Activated T-helper 2 cell treated with anti-CD3 and anti-CD28 coated beads, Interferon-gamma antibody, Interleukin-2, Interleukin-4, amounts not matched to agents 10 μg/mL and 5 μg/mL and 100 μg/mL, durations not matched to agents 14 hours and 24 hours and 36 hours (primary cell): Measurements from ENCODE around the gene YKT6. TPM values are rescaled to one million over a fixed set of nuclear protein-coding genes. Genes with fewer than 3 reads are reported as not detected.
"Not testable (repeated sequence)": the region's sequence is repeated elsewhere in the genome, so short reads cannot be mapped to it uniquely, and the experiment has no call there.

Source experiments
- DNase-seq: peaks from one replicate; pipeline ENCODE4 v3.0.0; 2021; ENCODE audit warnings: low spot score
- H3K27ac Mint-ChIP-seq: one replicate; pipeline ENCODE4 v1.8.0; 2021; ENCODE audit warnings: mixed read lengths
- H3K27me3 Mint-ChIP-seq: one replicate; pipeline ENCODE4 v1.8.0; 2021; ENCODE audit warnings: low read depth, mixed read lengths
- H3K36me3 Mint-ChIP-seq: one replicate; pipeline ENCODE4 v1.8.0; 2021; ENCODE audit warnings: low read depth, mixed read lengths
- H3K4me1 Mint-ChIP-seq: one replicate; pipeline ENCODE4 v1.8.0; 2021; ENCODE audit warnings: low read depth, mixed read lengths
- H3K4me3 Mint-ChIP-seq: one replicate; pipeline ENCODE4 v1.8.0; 2021; ENCODE audit warnings: low read depth, mild to moderate bottlenecking, moderate library complexity, mixed read lengths
- H3K9me3 Mint-ChIP-seq: one replicate; pipeline ENCODE4 v1.8.0; 2021; ENCODE audit warnings: mixed read lengths
- intact Hi-C: fragments of 100-400 bp; cut with micrococcal nuclease; formaldehyde crosslinking; loops from one replicate; pipeline ENCODE4 v1.15.1; 2023
- total RNA-seq: library from RNA; stranded (reverse); gene quantifications from 2 replicates; pipeline ENCODE4 v1.2.3, GENCODE V29; 2022

Gene YKT6
- total RNA-seq, 1 donor from 2014 or later, result 73.1 TPM

- no peaks in the 10 kb centered on the region for H3K9me3 Mint-ChIP-seq
- intact Hi-C loops, result no loop called here
- DNase-seq, result no peak
These were observed 40.8 kb upstream of the YKT6 start for GRCh38 chr7:44159824-44160630.

GRCh38 chr7:44161371-44161770 lies 39.4 kb upstream of the YKT6 start:
- intact Hi-C loops, result no loop called here
- H3K4me1 Mint-ChIP-seq, result no peaks in the 10 kb centered on the region
- no peaks in the 10 kb centered on the region for H3K9me3 Mint-ChIP-seq
- peaks cover 14% of the 10 kb centered on the region for H3K27me3 Mint-ChIP-seq
- no peak for DNase-seq
- no peaks in the 10 kb centered on the region for H3K36me3 Mint-ChIP-seq
- H3K4me3 Mint-ChIP-seq, result no peak overlapping the region
- H3K27ac Mint-ChIP-seq, result no peak overlapping the region

More at GRCh38 chr7:44159824-44160630, 40.8 kb upstream of the YKT6 start:
- Mint-ChIP-seq H3K4me1 (no peaks in the 10 kb centered on the region), H3K27me3 (peaks cover 14% of the 10 kb centered on the region), H3K36me3 (no peaks in the 10 kb centered on the region), H3K27ac (no peak overlapping the region), H3K4me3 (no peak overlapping the region)

DNA sequence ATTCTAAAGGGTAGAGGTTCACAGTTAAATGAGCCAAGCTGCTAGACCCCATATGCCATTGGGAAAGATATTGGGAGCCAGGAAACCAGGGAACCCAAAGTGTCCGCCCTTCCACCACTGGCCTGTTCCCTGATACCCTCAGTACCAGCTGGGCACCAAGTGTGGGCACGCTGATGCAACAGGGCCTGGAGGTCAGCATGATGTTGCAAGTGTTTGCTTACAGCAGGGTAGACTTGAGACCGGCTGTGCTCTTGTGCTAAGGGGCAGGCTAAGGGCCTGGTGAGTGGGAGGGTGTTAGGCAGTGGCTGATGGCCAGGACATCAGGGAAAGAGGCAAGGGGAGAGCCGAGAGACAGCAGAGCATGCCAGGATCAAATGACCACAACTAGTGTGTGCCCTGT lies 38.6 kb upstream of the YKT6 start:
- Mint-ChIP-seq H3K36me3 (no peaks in the 10 kb centered on the region), H3K4me1 (no peaks in the 10 kb centered on the region), H3K9me3 (no peaks in the 10 kb centered on the region), H3K27me3 (peaks cover 14% of the 10 kb centered on the region), H3K27ac (no peak overlapping the region), H3K4me3 (no peak overlapping the region)
- intact Hi-C loops, result no loop called here
- DNase-seq, result no peak

- Mint-ChIP-seq H3K27me3 (peaks cover 14% of the 10 kb centered on the region), H3K9me3 (no peaks in the 10 kb centered on the region), H3K36me3 (no peaks in the 10 kb centered on the region), H3K4me3 (no peak overlapping the region), H3K27ac (no peak overlapping the region), H3K4me1 (peaks cover 5% of the 10 kb centered on the region)
- intact Hi-C loops, result no loop called here
- no peak for DNase-seq
These were observed 37.9 kb upstream of the YKT6 start for GRCh38 chr7:44162785-44163395.

GRCh38 chr7:44163591-44163990 lies 37.2 kb upstream of the YKT6 start:
- DNase-seq, result no peak
- Mint-ChIP-seq H3K36me3 (no peaks in the 10 kb centered on the region), H3K4me1 (peaks cover 6% of the 10 kb centered on the region), H3K4me3 (no peak overlapping the region), H3K27me3 (peaks cover 14% of the 10 kb centered on the region), H3K27ac (no peak overlapping the region), H3K9me3 (no peaks in the 10 kb centered on the region)
- intact Hi-C loops, result no loop called here

DNA sequence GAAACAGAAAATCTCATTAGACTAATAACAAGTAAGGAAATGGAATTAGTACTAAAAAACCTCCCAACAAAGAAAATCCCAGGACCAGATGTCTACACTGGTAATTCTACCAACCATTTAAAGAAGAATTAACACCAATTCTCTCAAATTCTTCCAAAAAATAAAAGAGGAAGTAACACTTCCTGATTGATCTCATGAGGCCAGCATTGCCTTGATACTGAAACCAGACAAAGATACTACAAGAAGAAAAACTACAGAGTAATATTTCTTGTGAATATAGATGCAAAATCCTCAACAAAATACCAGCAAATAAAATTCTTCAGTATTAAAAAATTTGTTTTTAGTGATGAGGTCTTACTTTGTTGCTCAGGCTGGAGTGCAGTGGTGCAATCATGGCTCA lies 32.9 kb upstream of the YKT6 start:
- Mint-ChIP-seq H3K36me3 (no peaks in the 10 kb centered on the region), H3K9me3 (no peaks in the 10 kb centered on the region), H3K27me3 (peaks cover 14% of the 10 kb centered on the region), H3K4me3 (no peak overlapping the region), H3K4me1 (peaks cover 6% of the 10 kb centered on the region), H3K27ac (no peak overlapping the region)
- intact Hi-C loops, result no loop called here
- DNase-seq, result no peak

DNA sequence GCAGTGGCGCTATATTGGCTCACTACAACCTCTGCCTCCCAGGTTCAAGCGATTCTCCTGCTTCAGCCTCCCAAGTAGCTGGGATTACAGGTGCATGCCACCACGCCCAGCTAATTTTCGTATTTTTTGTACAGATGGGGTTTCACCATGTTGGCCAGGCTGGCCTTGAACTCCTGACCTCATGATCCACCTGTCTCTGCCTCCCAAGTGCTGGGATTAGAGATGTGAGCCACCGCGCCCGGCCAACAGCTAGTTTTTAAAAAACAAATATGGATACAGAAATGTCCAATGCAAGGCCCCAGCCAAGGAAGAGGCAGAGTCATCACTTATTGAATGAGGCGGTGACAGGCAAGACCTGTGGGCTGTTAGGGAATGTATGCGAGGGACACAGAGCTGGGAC lies 28.9 kb upstream of the YKT6 start:
- H3K27me3 Mint-ChIP-seq, result peaks cover 17% of the 10 kb centered on the region
- intact Hi-C loops, H3K4me3 Mint-ChIP-seq, DNase-seq, H3K27ac Mint-ChIP-seq, H3K9me3 Mint-ChIP-seq, H3K4me1 Mint-ChIP-seq, H3K36me3 Mint-ChIP-seq: not testable (repeated sequence)

GRCh38 chr7:44172352-44172751 lies 28.4 kb upstream of the YKT6 start:
- no peak for DNase-seq
- Mint-ChIP-seq H3K4me3 (no peak overlapping the region), H3K4me1 (peaks cover 6% of the 10 kb centered on the region), H3K27me3 (peaks cover 17% of the 10 kb centered on the region), H3K27ac (no peak overlapping the region), H3K9me3 (no peaks in the 10 kb centered on the region), H3K36me3 (no peaks in the 10 kb centered on the region)
- intact Hi-C loops, result no loop called here

DNA sequence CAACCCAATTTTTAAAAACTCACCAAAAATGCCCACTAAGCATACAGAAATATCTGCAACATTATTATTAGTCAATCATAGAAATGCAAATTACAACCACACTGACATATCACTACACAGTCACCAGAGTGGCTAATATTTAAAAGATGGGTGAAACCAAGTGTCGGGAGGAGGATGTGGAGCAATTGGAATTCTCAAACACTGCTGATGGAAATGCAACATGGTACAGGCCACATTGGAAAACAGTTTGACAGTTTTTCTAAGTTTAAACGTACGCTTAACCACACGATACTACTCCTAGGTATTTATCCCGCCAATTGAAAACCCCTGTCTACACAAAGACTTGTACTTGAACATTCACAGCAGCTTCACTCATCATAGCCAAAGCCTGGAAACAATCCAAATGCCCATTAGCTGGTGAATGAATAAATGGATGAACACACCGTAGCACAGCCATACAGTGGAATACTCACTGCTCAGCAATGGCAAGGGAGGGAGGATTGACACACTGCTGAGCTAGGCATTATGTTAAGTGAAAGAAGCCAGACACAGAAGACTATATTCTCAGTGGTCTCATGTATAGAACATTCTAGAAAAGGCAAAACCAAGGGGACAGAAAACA lies 27.9 kb upstream of the YKT6 start:
- Mint-ChIP-seq H3K36me3 (no peaks in the 10 kb centered on the region), H3K27me3 (peaks cover 17% of the 10 kb centered on the region), H3K4me1 (peaks cover under 1% of the 10 kb centered on the region), H3K4me3 (no peak overlapping the region), H3K9me3 (no peaks in the 10 kb centered on the region), H3K27ac (no peak overlapping the region)
- DNase-seq, result no peak
- intact Hi-C loops, result no loop called here

DNA sequence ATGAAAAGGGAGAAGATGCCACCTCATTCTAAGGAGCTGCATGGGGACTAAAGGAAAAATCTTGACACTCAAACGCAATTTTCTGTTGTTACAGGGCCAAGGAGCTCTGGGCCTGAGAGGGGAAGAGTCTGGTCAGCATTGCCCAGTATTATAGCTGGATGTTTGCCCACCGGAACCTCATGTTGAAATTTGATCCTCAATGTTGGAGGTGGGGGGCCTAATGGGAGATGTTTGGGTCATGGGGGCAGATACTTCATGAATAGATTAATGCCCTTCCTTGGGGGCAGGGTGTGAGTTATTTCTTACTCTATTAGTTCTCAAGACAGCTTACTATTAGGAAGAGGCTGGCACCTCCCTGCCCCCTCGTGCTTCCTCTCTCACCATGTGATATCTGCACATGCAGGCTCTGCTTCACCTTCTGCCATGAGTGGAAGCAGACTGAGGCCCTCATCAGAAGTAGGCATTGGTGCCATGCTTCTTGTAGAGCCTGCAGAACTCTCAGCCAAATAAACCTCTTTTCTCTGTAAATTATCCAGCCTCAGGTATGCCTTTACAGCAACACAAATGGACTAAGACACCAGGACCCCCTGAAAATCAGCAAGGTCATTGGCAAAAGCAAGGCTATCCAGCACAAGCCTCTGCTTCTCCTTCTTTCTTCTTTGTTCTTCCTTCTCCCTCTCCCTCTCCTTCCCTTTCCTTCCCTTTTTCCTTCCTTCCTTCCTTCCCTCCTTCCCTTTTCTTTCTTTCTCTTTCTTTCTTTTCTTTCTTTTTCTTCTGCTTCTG lies 26.7 kb upstream of the YKT6 start:
- Mint-ChIP-seq H3K36me3 (no peaks in the 10 kb centered on the region), H3K27ac (no peak overlapping the region), H3K4me3 (no peak overlapping the region), H3K27me3 (peaks cover 13% of the 10 kb centered on the region), H3K9me3 (no peaks in the 10 kb centered on the region), H3K4me1 (no peaks in the 10 kb centered on the region)
- no peak for DNase-seq
- intact Hi-C loops, result no loop called here

DNA sequence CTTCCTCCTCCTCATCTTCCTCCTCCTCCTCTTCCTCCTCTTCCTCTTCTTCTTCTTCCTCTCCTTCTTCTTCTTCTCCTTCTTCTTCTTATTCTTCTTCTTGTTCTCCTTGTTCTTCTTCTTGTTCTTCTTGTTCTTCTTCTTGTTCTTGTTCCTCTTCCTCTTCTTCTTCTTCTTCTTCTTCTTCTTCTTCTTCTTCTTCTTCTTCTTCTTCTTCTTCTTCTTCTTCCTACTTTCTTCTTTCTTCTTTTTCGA lies 26.2 kb upstream of the YKT6 start:
- H3K36me3 Mint-ChIP-seq, H3K4me1 Mint-ChIP-seq, H3K27ac Mint-ChIP-seq, H3K4me3 Mint-ChIP-seq, DNase-seq, intact Hi-C loops, H3K9me3 Mint-ChIP-seq: not testable (repeated sequence)
- peaks cover 17% of the 10 kb centered on the region for H3K27me3 Mint-ChIP-seq

DNA sequence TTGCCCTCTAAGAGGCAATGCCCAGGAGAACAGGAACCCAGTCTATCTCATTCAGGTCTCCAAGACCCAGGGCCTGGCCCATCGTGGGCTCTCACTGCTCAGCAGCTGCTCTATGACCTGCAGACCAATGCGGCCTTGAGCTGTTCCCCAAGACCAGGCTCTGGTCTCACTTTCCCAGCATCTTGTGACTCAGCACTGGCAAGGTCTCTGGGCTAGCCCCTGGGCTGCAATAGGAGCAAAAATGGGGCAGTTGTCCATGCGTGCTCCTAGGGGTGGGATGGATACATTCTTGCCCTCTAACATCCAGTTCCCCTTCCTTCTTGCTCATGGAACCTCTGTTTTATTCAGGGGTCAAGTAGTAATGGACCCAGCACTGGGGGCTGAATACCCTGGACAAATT lies 25.0 kb upstream of the YKT6 start:
- Mint-ChIP-seq H3K27ac (no peak overlapping the region), H3K9me3 (no peaks in the 10 kb centered on the region), H3K4me1 (no peaks in the 10 kb centered on the region), H3K27me3 (peaks cover 17% of the 10 kb centered on the region), H3K36me3 (no peaks in the 10 kb centered on the region), H3K4me3 (no peak overlapping the region)
- DNase-seq, result no peak
- intact Hi-C loops, result no loop called here

DNA sequence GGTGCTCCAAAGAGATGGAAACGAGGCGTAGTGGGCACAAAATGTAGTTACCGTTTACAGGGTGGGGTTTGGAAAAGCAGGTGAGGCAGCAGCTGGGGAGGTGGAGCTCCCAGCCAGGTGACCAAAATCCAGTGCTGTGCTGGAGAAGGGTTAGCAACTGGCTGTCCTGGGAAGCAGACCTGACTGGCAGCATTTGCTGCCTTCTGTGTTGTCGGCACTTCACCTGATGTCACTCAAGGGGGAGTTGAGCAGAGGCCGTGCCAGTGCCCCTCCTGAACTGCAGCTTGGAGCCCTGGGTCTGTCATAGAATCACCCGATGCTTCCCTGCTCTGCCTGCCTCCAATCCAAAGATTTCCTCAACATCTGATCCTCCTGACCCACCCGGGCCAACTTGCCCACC lies 24.3 kb upstream of the YKT6 start:
- no peak for DNase-seq
- Mint-ChIP-seq H3K27me3 (peaks cover 17% of the 10 kb centered on the region), H3K4me1 (no peaks in the 10 kb centered on the region), H3K27ac (no peak overlapping the region), H3K4me3 (no peak overlapping the region), H3K9me3 (no peaks in the 10 kb centered on the region), H3K36me3 (no peaks in the 10 kb centered on the region)
- intact Hi-C loops, result no loop called here
